H1 (cell line): Measurements from ENCODE around the gene ATP1A3. TPM values are rescaled to one million over a fixed set of nuclear protein-coding genes. Genes with fewer than 3 reads are reported as not detected.

ENCODE experiments used
- CTCF ChIA-PET: fragments of 300-600 bp; sonication (Branson Sonifier 250); formaldehyde crosslinking; loops from one replicate; lab custom pipeline; 2021; ENCODE audit not compliant: partially characterized antibody; lab: Charles Lee
- POLR2A ChIA-PET: fragments of 300-600 bp; sonication (Branson Sonifier 250); formaldehyde crosslinking; loops from one replicate; lab custom pipeline; 2021; ENCODE audit warnings: inconsistent platforms; ENCODE audit not compliant: partially characterized antibody; lab: Charles Lee
- DNase-seq, 2 experiments: peaks; one replicate each; pipeline versions ENCODE4 v3.0.0 to v3.0.0-alpha.2; 2010 to 2022; ENCODE audit warnings: low spot score in 2 of 2, low read depth in 1 of 2, mixed read lengths in 1 of 2
- FAIRE-seq: peaks from 2 replicates; lab custom pipeline; 2011; peaks lifted over from hg19 to GRCh38; lab: Jason Lieb, UNC
- H2AFZ ChIP-seq: 2 replicates; pipeline ENCODE4 v1.8.1; 2012; ENCODE audit warnings: low read length, inconsistent platforms
- H2AK5ac ChIP-seq: 2 replicates; pipeline ENCODE4 v1.6.1; 2013; ENCODE audit warnings: low read depth, low read length
- H2BK120ac ChIP-seq: replicated peaks from 2 replicates; pipeline ENCODE3; 2013; ENCODE audit warnings: low read depth, low read length, inconsistent platforms
- H2BK12ac ChIP-seq: 2 replicates; pipeline ENCODE4 v1.6.1; 2013; ENCODE audit warnings: low read depth, low read length
- H2BK15ac ChIP-seq: 2 replicates; pipeline ENCODE4 v1.6.1; 2013; ENCODE audit warnings: low read length
- H2BK20ac ChIP-seq: 2 replicates; pipeline ENCODE4 v1.6.1; 2013; ENCODE audit warnings: low read length
- H2BK5ac ChIP-seq: 2 replicates; pipeline ENCODE4 v1.6.1; 2013; ENCODE audit warnings: low read depth, low read length
- H3K14ac ChIP-seq: 2 replicates; pipeline ENCODE4 v1.6.1; 2013; ENCODE audit warnings: inconsistent platforms; ENCODE audit not compliant: insufficient read length
- H3K18ac ChIP-seq: 2 replicates; pipeline ENCODE4 v1.6.1; 2013; ENCODE audit warnings: low read length; ENCODE audit errors: extremely low read depth
- H3K23ac ChIP-seq: 2 replicates; pipeline ENCODE4 v1.6.1; 2013; ENCODE audit warnings: inconsistent platforms; ENCODE audit not compliant: insufficient read length
- H3K23me2 ChIP-seq: 2 replicates; pipeline ENCODE4 v1.6.1; 2013; ENCODE audit warnings: low read depth, low read length
- H3K27ac ChIP-seq: 2 replicates; pipeline ENCODE4 v1.6.1; 2011; ENCODE audit warnings: low read depth, low read length, inconsistent platforms
- H3K27me3 ChIP-seq, 4 experiments: replicated peaks in 1 of 4; 1 replicate in 1 of 4; 2 replicates in 3 of 4; pipeline versions ENCODE4 v1.6.1 to v1.8.1; 2011 to 2013; ENCODE audit warnings: low read length in 3 of 4, mild to moderate bottlenecking in 3 of 4, inconsistent platforms in 2 of 4, mixed read lengths in 2 of 4, moderate library complexity in 1 of 4; ENCODE audit not compliant: control insufficient read depth in 3 of 4, insufficient read depth in 3 of 4; ENCODE audit errors: extremely low read depth in 1 of 4
- H3K36me3 ChIP-seq, 4 experiments: 2 replicates each; pipeline versions ENCODE4 v1.6.1 to v1.8.1; 2011 to 2013; ENCODE audit warnings: mild to moderate bottlenecking in 4 of 4, low read length in 3 of 4, moderate library complexity in 2 of 4, control low read depth in 1 of 4, inconsistent platforms in 1 of 4; ENCODE audit not compliant: insufficient read depth in 4 of 4, control insufficient read depth in 2 of 4
- H3K4ac ChIP-seq: replicated peaks from 2 replicates; pipeline ENCODE3; 2013; ENCODE audit warnings: low read length, low read depth, mixed read lengths, inconsistent platforms; ENCODE audit not compliant: insufficient read length
- H3K4me1 ChIP-seq, 4 experiments: replicated peaks in 1 of 4; 1 replicate in 1 of 4; 2 replicates in 3 of 4; pipeline versions ENCODE4 v1.6.1 to v1.8.1; 2011 to 2013; ENCODE audit warnings: low read length in 3 of 4, inconsistent platforms in 2 of 4, mixed read lengths in 1 of 4; ENCODE audit not compliant: insufficient read depth in 4 of 4, control insufficient read depth in 3 of 4
- H3K4me2 ChIP-seq, 2 experiments: 2 replicates each; pipeline versions ENCODE4 v1.6.1 to v1.8.1; 2011 to 2013; ENCODE audit warnings: low read depth in 2 of 2, low read length in 2 of 2, control low read depth in 1 of 2, inconsistent platforms in 1 of 2, mild to moderate bottlenecking in 1 of 2; ENCODE audit not compliant: insufficient read depth in 1 of 2
- H3K4me3 ChIP-seq, 4 experiments: fragments of 200-600, 300-600 bp in 1 of 4; sonication (generic), shearing (Covaris generic), sonication (Bioruptor Twin) in 1 of 4; 2 replicates each; pipeline versions ENCODE4 v1.5.1 to v1.8.1; 2011 to 2016; ENCODE audit warnings: low read length in 4 of 4, low read depth in 3 of 4, control low read depth in 2 of 4, inconsistent platforms in 2 of 4, mild to moderate bottlenecking in 2 of 4, mixed read lengths in 1 of 4, moderate library complexity in 1 of 4; ENCODE audit not compliant: insufficient read depth in 2 of 4; ENCODE audit errors: extremely low read depth in 1 of 4
- H3K56ac ChIP-seq: replicated peaks from 2 replicates; pipeline ENCODE3; 2013; ENCODE audit warnings: low read depth, mild to moderate bottlenecking, mixed read lengths, low read length, inconsistent platforms; ENCODE audit not compliant: insufficient read length
- H3K79me1 ChIP-seq: 2 replicates; pipeline ENCODE4 v1.6.1; 2013; ENCODE audit warnings: low read depth, low read length, control low read depth
- H3K79me2 ChIP-seq, 2 experiments: 2 replicates each; pipeline versions ENCODE4 v1.6.1 to v1.8.1; 2012 to 2013; ENCODE audit warnings: low read length in 2 of 2, mild to moderate bottlenecking in 2 of 2, inconsistent platforms in 1 of 2; ENCODE audit not compliant: insufficient read depth in 2 of 2, control insufficient read depth in 1 of 2
- H3K9ac ChIP-seq, 4 experiments: replicated peaks in 1 of 4; 1 replicate in 1 of 4; 2 replicates in 3 of 4; pipeline versions ENCODE4 v1.6.1 to v1.8.1; 2011 to 2013; ENCODE audit warnings: low read depth in 3 of 4, low read length in 3 of 4, control low read depth in 2 of 4, mild to moderate bottlenecking in 2 of 4, moderate library complexity in 2 of 4, inconsistent platforms in 1 of 4; ENCODE audit errors: extremely low read depth in 1 of 4
- H3K9me3 ChIP-seq, 2 experiments: 2 replicates each; pipeline versions ENCODE4 v1.6.1 to v1.8.1; 2012 to 2013; ENCODE audit warnings: mild to moderate bottlenecking in 2 of 2, moderate library complexity in 2 of 2, control low read depth in 1 of 2, inconsistent platforms in 1 of 2, low read depth in 1 of 2, low read length in 1 of 2, mixed read lengths in 1 of 2; ENCODE audit not compliant: insufficient read depth in 2 of 2
- H4K20me1 ChIP-seq, 2 experiments: replicated peaks in 1 of 2; 2 replicates each; pipeline versions ENCODE3 to v1.8.1; 2011 to 2013; ENCODE audit warnings: inconsistent platforms in 2 of 2, low read length in 2 of 2, mild to moderate bottlenecking in 1 of 2; ENCODE audit not compliant: insufficient read depth in 2 of 2, control insufficient read depth in 1 of 2
- H4K5ac ChIP-seq: 2 replicates; pipeline ENCODE4 v1.6.1; 2013; ENCODE audit warnings: low read length, low read depth, mixed read lengths, inconsistent platforms; ENCODE audit not compliant: insufficient read length
- H4K8ac ChIP-seq: 2 replicates; pipeline ENCODE4 v1.8.0; 2013; ENCODE audit warnings: mild to moderate bottlenecking, moderate library complexity, low read length, inconsistent platforms; ENCODE audit not compliant: insufficient read depth; ENCODE audit errors: extremely low read depth
- H4K91ac ChIP-seq: replicated peaks from 2 replicates; pipeline ENCODE3; 2013; ENCODE audit warnings: low read length, mixed read lengths, inconsistent platforms; ENCODE audit not compliant: insufficient read length
- CBX5 ChIP-seq: fragments of 300-800, 300-1000 bp; sonication (generic); IDR thresholded peaks from 2 replicates; pipeline ENCODE4 v1.7.1; 2016; ENCODE audit warnings: antibody characterized with exemption, low read length, low read depth
- SUZ12 ChIP-seq: fragments of 200-600 bp; sonication (generic); IDR thresholded peaks from 2 replicates; pipeline ENCODE4 v1.6.1; 2012; ENCODE audit warnings: mild to moderate bottlenecking, inconsistent platforms, low read length, moderate library complexity, mixed read lengths
- WGBS, 2 experiments: shearing (Covaris generic) in 1 of 2; methylation state at CpG; one replicate each; pipeline versions ENCODE4 v1.1.6 to v1.1.7; 2013 to 2015; ENCODE audit warnings: low lambda C conversion rate in 2 of 2, mixed read lengths in 2 of 2, inconsistent platforms in 1 of 2, low coverage in 1 of 2, missing lambda C conversion rate in 1 of 2; ENCODE audit not compliant: insufficient replicate concordance in 2 of 2, insufficient coverage in 1 of 2, insufficient read length in 1 of 2; ENCODE audit errors: extremely low coverage in 1 of 2, missing lambda C conversion rate in 1 of 2; 5-methylcytosine and 5-hydroxymethylcytosine counted together
- polyA plus RNA-seq, 7 experiments: library from polyadenylated mRNA; depleted of rRNA in 3 of 7; stranded (reverse) in 5 of 7; unstranded in 2 of 7; fragments of >200 nt in 5 of 7; fragments of 200-250 nt in 2 of 7; gene quantifications; 1 replicate in 5 of 7; 2 replicates in 1 of 7; 4 replicates in 1 of 7; pipeline versions ENCODE4 v1.2.1 to v1.2.3, GENCODE V29; 2011 to 2013; ENCODE audit warnings: missing spikeins in 2 of 7, mixed read lengths in 2 of 7
- total RNA-seq: library from RNA; stranded (reverse); fragmentation: NEBNext Ultra II Directional; extraction: Animal tissue kit (Norgen Biotek cat#: 25700); gene quantifications from 2 replicates; pipeline ENCODE4 v1.2.1, GENCODE V29; 2021

Gene ATP1A3
- total and polyA plus RNA-seq, 2 of the 8 experiments (the other 6 are each of a cell fraction or from before 2014, with no cell fraction given): 11.1 to 41.2 TPM

GRCh38 chr19:41930322-41930722, 63.7 kb downstream of the ATP1A3 start:
- Histone ChIP-seq H3K27me3 (peaks cover 79 to 97% (median 94%) of the 10 kb centered on the region in 4 experiments), H3K4ac (no peak overlapping the region), H3K4me3 (no peak overlapping the region), H3K79me1 (no peaks in the 10 kb centered on the region), H3K9me3 (no peaks in the 10 kb centered on the region), H2AFZ (no peak overlapping the region), H3K18ac (no peak overlapping the region), H3K14ac (no peak overlapping the region), H3K9ac (no peak overlapping the region), H2BK20ac (no peak overlapping the region), H3K79me2 (no peaks in the 10 kb centered on the region), H2AK5ac (0 out of 2 replicates have a peak overlapping the region, but pooled peaks have one; percentile 71), H3K36me3 (no peaks in the 10 kb centered on the region; a peak in 1 of 8 replicates), H2BK15ac (peak overlapping the region; percentile 90; the same call in 1 of the 2 replicates), H2BK5ac (no peak overlapping the region), H3K4me1 (peaks cover 6 to 23% (median 15%) of the 10 kb centered on the region in 4 experiments), H2BK120ac (no peak overlapping the region), H3K23ac (no peak overlapping the region), H4K20me1 (peaks cover 6 to 35% of the 10 kb centered on the region in 2 experiments), H4K8ac (no peak overlapping the region), H3K56ac (no peak overlapping the region), H4K5ac (no peak overlapping the region), H3K23me2 (peaks cover 12% of the 10 kb centered on the region), H4K91ac (no peak overlapping the region), H2BK12ac (peak overlapping the region; percentile 51; the same call in 1 of the 2 replicates), H3K27ac (no peak overlapping the region), H3K4me2 (no peak overlapping the region)
- ChIA-PET CTCF (interaction anchor here (0.9 to 7.0 kb wide), 16 partner anchors 8 to 59 kb away, joined by 3 to 51 read pairs (median 5); no protein-coding TSS in a partner anchor), POLR2A (interaction anchor here (0.5 to 9.6 kb wide), 13 partner anchors 8 to 150 kb away, joined by 3 to 71 read pairs (median 6); partner anchors contain the start of gene RABAC1)
- DNase-seq (no peak), FAIRE-seq (no peak)
- WGBS, 2 experiments: 59% methylated on average over 7 of the region's 7 CpGs; no CpG with 5 or more reads in 1 of the 2 experiments
- peak; percentile 8; the same call in 1 of the 2 replicates for TF ChIP-seq SUZ12
- TF ChIP-seq CBX5: no peak
